ENCODE data around the gene HS1BP3.

Gene HS1BP3

GRCh38 chr2:20663196-20664070 is 12.5 kb upstream of the HS1BP3 start:
- no peak for DNase-seq

GRCh38 chr2:20662308-20662937 is 11.5 kb upstream of the HS1BP3 start:
- DNase-seq = no peak

- DNase-seq = peak; percentile 56
These were observed 10.8 kb upstream of the HS1BP3 start for GRCh38 chr2:20661421-20662307.

GRCh38 chr2:20660506-20661420 is 9.9 kb upstream of the HS1BP3 start:
- no peak for DNase-seq

- DNase-seq = no peak
These were observed 6.8 kb upstream of the HS1BP3 start for GRCh38 chr2:20657522-20658235.

- no peak for DNase-seq
These were observed 5.7 kb upstream of the HS1BP3 start for GRCh38 chr2:20656561-20656960.

GRCh38 chr2:20654535-20654813 is 3.6 kb upstream of the HS1BP3 start:
- DNase-seq = no peak

- no peak for DNase-seq
These were observed 3.0 kb upstream of the HS1BP3 start for GRCh38 chr2:20653695-20654534.

GRCh38 chr2:20652673-20653575 is 2.0 kb upstream of the HS1BP3 start:
- no peak for DNase-seq

GRCh38 chr2:20652141-20652540 is 1.2 kb upstream of the HS1BP3 start:
- DNase-seq = no peak

GRCh38 chr2:20651731-20652099 is 817 bp upstream of the HS1BP3 start:
- DNase-seq = no peak

- peak; percentile 64 for DNase-seq
These were observed 463 bp downstream of the HS1BP3 start for GRCh38 chr2:20650393-20650876.

GRCh38 chr2:20649976-20650375 is 922 bp downstream of the HS1BP3 start:
- no peak for DNase-seq

- DNase-seq = no peak
These were observed 1.3 kb downstream of the HS1BP3 start for GRCh38 chr2:20649576-20649975.

- no peak for DNase-seq
These were observed 2.1 kb downstream of the HS1BP3 start for GRCh38 chr2:20648831-20649230.

GRCh38 chr2:20648206-20648605 is 2.7 kb downstream of the HS1BP3 start:
- DNase-seq = no peak

- DNase-seq = peak; percentile 10
These were observed 3.2 kb downstream of the HS1BP3 start for GRCh38 chr2:20647738-20648137.

GRCh38 chr2:20647211-20647610 is 3.7 kb downstream of the HS1BP3 start:
- DNase-seq = no peak

GRCh38 chr2:20646446-20646845 is 4.5 kb downstream of the HS1BP3 start:
- no peak for DNase-seq

GRCh38 chr2:20645761-20646160 is 5.1 kb downstream of the HS1BP3 start:
- no peak for DNase-seq
